Suppressor macrophage (primary cell): ENCODE results near the gene LYPD1.
"Not testable (repeated sequence)": the region's sequence is repeated elsewhere in the genome, so short reads cannot be mapped to it uniquely, and the experiment has no call there.

ENCODE experiments used
- DNase-seq, 4 experiments: peaks; one replicate each; pipeline ENCODE4 v3.0.0-alpha.2; 2020 to 2022
- total RNA-seq, 17 experiments: gene quantifications; one replicate each; lab custom pipeline; 2026; ENCODE audit warnings: mixed read lengths in 6 of 17, inconsistent platforms in 3 of 17; lab: John Stamatoyannopoulos, UW

Gene LYPD1
- total RNA-seq, result 0.08 to 2.0 (median 0.29) reads per million in 17 experiments

- DNase-seq, result no peak
These were observed at the start of gene LYPD1 for GRCh38 chr2:132669908-132670495. LYPD1 (minus strand) TSS chr2:132670205; CDS start chr2:132669932, 273 bp downstream.

GRCh38 chr2:132719480-132719879, 49.5 kb upstream of the LYPD1 start:
- DNase-seq, result no peak

- no peak for DNase-seq
These were observed 46.9 kb upstream of the LYPD1 start for GRCh38 chr2:132716954-132717353.

DNA sequence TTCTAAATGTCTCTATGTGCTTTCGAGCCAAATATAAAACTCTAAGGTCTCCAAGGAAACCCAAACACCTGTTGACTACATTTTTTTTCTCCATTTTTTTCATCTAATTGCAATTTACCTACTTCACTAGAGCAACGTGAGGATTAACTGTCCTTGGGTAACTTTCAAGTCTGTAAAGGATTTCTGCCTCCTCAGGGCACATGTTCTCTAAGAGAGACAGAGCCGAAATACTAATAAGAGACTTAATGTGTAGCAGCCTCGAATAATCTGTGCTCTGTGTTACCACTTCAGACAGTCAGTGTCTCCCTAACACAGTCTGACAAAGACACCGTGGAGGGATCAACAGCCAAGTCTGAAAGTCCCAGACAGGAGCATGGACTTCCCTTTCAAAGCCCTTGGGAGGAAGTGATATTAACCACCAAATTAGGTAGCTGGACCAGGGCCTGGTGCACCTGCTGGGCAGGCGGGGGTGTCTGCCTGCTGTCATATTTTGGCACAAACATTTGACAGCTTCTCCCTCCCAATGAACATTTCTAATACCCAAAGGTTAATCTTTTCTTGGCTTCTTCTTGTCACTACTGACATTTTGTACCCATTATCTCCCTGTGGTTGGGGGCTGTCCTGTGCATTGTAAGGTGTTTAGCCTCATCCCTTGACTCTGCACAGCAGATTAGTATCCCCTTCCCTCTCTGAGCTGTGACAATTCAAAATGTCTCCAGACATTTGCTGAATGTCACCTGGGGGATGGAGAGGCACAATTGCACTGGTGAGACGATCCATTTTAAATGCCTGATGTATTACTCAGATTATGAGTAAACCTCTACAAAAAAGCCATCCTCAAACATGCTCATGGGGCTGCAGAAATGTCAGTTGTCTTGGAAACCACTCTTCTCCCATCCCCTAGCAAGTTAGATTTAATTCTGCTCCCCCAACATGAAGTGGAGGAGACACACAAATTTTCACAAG, 45.7 kb upstream of the LYPD1 start:
- no peak for DNase-seq

DNA sequence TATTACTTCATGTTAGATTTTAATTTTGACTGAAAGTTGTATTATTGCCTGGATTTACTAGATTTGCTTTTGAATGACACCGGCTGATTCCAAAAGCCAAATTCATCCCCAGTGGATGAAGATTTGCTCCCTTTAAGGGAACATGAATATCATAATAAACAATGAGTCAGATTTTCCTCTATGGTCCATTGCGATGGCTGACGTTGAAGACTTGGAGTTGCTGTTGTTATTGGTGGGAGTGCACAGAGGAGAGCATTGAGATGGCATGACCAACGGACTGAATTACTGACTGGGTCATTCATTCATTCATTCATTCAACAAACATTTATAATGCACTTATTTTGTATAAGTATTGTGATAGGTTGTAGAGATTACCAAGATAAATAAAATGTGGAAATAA, 33.4 kb upstream of the LYPD1 start:
- no peak for DNase-seq

DNA sequence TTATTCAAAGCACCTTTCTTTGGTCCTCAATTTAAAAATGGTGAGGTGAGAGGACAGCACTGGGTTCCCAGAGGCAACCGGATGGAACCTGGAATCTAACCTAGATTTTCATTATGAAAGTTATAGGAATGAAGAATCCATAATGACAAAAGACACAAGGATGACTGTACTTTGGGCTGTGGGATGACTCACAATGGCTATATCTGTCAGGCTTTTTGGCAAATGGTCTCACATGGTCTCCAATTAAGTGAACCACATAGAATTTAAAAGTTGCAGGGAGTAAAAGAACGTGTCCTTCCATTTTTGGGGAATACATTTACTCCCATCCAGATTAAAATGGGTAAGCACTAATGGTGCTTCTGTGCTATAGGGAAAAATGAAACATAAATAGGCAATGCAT, 31.8 kb upstream of the LYPD1 start:
- no peak for DNase-seq

- not testable (repeated sequence) for DNase-seq
These were observed 29.8 kb upstream of the LYPD1 start for GRCh38 chr2:132699802-132700201.

DNA sequence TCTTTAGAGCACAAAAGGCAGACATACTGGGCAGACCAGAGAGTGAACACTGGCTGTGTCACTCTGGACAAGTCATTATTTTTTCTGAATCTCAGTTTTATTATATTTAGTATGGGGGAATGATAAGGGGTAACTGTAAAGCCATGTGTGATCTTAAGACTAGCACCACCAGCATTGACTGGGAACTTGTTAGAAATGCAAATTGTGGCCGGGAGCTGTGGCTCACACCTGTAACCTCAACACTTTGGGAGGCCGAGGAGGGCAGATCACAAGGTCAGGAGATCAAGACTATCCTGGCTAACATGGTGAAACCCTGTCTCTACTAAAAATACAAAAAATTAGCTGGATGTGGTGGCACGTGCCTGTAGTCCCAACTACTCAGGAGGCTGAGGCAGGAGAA, 28.3 kb upstream of the LYPD1 start:
- DNase-seq, result not testable (repeated sequence)

- DNase-seq, result no peak
These were observed 27.7 kb upstream of the LYPD1 start for GRCh38 chr2:132697556-132698205.

DNA sequence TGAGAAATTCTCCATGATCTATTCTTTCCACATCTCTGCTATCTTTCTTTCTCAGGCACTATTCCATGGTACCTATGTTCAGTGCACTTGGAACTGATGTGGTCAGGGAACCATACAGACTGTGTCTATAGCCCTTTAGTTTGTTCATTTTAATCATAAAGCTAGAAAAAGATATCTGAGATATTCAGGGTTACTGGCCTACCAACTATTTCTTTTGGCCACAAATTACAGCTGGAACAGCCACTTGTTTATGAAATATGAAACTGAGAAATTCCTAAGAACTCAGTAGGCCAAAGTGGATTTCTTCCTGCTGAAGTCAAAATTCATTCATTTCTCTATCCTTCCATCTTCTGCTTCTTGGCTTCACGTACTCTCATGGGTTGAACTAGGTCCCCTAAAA, 22.8 kb upstream of the LYPD1 start:
- no peak for DNase-seq

DNA sequence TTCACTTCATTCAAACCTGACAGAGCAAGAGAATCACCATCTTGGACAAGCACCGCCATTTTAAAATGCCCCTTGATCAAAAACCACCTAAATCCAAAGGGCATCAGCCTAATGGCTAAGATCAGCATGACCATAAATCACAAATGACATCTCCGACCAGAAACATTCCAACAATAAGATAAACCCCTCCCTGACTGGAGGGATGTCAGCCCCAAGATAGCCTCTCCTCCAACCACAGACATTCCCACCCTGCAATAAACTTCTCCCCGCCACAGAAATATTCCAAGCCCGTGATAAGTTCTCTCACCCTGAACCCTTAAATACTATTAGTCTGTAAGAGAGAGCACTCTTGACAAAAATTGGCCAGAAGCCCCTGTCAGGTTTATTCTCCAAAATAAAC, 21.6 kb upstream of the LYPD1 start:
- no peak for DNase-seq

DNA sequence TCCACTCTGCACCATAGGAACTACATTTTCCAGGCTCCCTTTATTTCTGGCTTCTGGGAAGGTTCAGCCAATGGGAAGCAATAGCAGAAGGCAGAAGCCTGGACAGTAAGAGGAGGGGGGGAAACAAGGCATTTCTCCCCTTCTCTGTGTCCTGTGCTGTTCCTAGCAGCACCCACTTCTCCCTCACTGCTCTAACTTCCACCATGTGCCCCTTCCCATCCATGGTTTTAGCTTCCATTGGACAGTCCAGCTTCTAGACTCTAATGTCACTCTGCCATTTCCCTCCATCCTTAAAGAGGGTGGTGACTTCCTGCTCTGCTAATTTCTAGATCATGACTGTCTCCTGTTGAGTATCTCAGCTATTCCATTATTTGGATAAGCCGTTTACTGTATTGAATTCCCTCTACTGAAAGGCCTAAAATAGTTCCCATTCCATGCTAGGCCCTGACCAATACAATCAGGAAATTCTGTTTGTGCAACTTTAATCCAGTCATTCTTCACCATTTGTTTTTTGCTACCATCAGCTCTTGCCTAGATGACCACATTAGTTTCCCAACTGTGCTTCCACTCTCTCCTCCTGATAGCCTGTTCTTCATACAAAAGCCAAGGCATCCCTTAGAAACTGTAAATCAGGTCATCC, 20.8 kb upstream of the LYPD1 start:
- no peak for DNase-seq

- DNase-seq, result no peak
These were observed 11.8 kb upstream of the LYPD1 start for GRCh38 chr2:132681766-132682165.

DNA sequence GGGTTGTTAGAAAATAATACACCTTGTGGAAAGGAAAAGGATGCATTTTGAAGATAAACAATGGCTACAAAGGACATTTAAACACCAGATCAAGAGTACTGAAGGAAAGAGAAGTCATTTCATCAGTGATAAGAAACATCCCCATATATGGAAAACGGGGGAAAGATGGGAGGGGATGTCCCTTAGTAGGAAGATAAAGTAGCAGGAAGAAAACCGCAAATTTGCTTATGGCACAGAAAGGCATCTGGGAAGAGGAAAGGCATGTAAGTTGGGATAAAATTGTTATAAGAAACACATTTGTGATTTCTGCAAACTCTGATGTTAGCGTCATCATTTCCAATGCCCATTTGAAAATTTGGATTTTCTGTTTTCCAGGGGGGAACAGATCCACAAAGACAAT, 10.5 kb upstream of the LYPD1 start:
- DNase-seq, result no peak

DNA sequence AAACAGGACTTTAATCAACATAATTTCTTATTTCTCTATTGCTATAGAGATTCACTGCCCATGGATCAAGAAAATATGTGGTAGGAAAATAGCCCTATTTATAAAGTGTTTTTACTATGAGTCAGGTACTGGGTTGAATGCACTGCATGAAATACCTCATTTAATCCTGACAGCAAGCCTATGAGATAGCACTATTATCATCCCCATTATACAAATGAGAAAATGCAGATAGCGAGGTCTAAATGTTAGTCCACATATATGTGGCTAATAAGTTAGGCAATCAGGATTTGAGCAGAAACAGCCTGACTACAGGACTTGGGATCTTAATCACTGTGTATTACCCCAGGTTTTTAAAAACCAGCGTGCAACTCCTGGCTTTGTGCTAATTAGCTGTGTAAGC, 8.5 kb upstream of the LYPD1 start:
- no peak for DNase-seq

DNA sequence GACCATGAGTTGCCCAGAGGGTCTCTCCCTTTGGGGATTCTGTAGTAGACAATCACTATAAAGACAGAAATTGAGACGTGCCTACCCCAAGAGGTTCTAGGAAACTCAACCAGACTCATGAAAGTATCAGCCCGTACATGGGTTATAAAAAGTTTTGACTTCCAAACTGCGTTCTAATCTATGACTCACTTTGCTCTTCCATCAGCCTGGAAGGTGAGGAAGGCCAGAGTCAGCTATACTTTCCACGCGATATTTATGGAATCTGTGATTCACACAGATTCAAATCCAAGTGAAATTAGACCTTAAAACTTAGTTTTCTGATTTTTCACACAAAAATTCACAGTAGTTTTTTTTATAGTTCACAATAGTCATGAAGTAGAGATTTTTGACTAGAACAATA, 7.7 kb upstream of the LYPD1 start:
- no peak for DNase-seq

DNA sequence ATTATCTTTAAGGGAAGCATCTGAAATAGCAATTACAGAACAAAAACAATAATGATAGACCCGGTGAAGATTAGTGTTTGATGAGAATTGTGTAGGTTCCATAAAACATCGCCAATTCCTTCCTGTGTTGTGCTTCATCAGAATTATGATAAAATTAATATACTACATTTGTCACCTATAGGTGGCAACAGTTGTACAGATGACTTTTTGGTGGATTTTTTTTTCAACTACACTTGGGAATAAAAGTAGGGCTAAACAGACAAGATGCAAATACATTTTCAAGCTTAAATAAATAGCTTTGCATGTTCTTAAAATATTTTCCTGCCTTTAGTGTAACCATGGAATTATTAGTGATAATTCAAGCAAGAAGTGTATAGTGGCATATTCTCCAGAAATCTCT, 7.0 kb upstream of the LYPD1 start:
- no peak for DNase-seq

DNA sequence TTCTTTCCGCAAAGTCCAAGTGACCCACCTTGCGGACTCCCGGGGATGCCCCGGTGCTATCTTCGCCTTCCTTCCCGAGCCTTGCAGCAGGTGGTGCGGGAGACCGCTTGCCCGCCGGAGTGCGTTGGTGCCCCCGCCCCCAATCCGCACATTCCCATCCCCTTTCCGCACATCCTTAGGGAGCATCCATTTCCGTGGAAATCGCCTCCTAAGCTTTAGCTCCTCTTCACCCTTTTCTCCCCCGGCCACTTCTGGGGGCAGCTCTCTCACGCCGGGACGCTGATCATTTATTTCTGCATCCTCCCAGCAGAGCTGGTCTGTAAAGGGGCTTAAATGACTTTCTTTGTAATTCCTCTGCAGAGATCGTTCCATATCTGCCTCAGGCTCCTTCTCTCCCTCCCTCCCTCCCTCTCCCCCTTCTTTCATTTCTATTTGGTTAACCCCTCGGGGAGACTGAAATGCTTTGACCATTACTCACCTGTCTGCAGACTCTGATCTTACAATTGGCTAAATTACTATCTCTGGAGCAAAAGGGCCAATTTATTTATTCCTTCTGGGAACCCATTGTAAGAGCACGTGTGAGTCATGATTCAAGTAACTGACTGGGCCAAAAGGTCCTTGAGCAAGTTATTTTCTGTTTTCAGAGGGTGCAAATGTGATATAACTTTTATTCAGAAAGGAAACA, 1.3 kb upstream of the LYPD1 start:
- DNase-seq, result no peak

DNA sequence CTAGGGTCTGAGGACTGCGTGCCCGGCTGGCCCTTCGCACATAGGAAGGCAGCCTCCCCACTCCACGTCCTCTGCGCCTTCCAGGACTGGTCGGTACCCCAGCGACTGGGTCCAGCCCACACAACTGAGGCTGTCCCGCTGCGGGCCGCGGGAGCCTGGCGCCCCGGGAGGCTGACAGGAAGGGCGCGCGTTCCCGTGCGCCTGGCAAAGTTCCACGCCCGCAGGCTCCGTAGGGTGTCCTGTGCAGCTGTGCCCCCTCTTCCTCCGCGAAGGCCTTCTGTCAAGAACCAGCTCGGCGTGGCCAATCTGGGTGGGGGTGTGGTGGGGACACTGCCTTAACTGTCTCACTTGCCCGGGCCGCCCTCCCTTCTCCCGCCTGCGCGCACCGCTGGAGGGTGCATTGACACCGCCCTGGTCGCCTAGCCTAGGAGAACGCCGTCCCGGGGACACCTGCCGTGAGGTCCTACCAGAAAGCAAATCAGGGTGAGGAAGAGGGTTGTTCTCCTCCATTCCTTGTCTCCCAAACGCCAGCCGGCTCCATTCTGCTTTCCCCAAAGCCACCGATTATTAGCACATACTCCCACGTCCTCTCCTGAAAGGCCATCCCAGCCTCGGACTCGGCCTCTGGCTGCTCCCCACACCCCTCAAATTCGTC, 618 bp upstream of the LYPD1 start:
- no peak for DNase-seq

GRCh38 chr2:132668987-132669907, 758 bp downstream of the LYPD1 start:
- no peak for DNase-seq
